ENCODE measurements around the gene SH3GL3.

The SH3GL3 gene

GRCh38 chr15:83569341-83569740 lies 122.2 kb downstream of the SH3GL3 start:
- no peak for DNase-seq (ENCODE audit: low read depth)

- no peak for DNase-seq (ENCODE audit: low read depth)
These were observed 123.6 kb downstream of the SH3GL3 start for GRCh38 chr15:83570756-83571155.

GRCh38 chr15:83571820-83572707 lies 124.9 kb downstream of the SH3GL3 start:
- DNase-seq (ENCODE audit: low read depth) = peak; percentile 21

GRCh38 chr15:83574345-83574744 lies 127.2 kb downstream of the SH3GL3 start:
- DNase-seq (ENCODE audit: low read depth) = no peak

- DNase-seq (ENCODE audit: low read depth) = no peak
These were observed 131.6 kb downstream of the SH3GL3 start for GRCh38 chr15:83578691-83579090.

- peak; percentile 38 for DNase-seq (ENCODE audit: low read depth)
These were observed 134.2 kb downstream of the SH3GL3 start for GRCh38 chr15:83581381-83581780.

- DNase-seq (ENCODE audit: low read depth) = peak; percentile 60
These were observed 135.2 kb downstream of the SH3GL3 start for GRCh38 chr15:83582381-83582780.

- DNase-seq (ENCODE audit: low read depth) = no peak
These were observed 138.6 kb downstream of the SH3GL3 start for GRCh38 chr15:83585601-83586335.

- DNase-seq (ENCODE audit: low read depth) = no peak
These were observed 139.9 kb downstream of the SH3GL3 start for GRCh38 chr15:83587091-83587490.

- no peak for DNase-seq (ENCODE audit: low read depth)
These were observed 141.3 kb downstream of the SH3GL3 start for GRCh38 chr15:83588441-83588840.

- DNase-seq (ENCODE audit: low read depth) = no peak
These were observed 145.4 kb downstream of the SH3GL3 start for GRCh38 chr15:83592370-83593040.

GRCh38 chr15:83595191-83595590 lies 148.1 kb downstream of the SH3GL3 start:
- DNase-seq (ENCODE audit: low read depth) = no peak

GRCh38 chr15:83598031-83598430 lies 150.9 kb downstream of the SH3GL3 start:
- no peak for DNase-seq (ENCODE audit: low read depth)

GRCh38 chr15:83602021-83602420 lies 154.9 kb downstream of the SH3GL3 start:
- DNase-seq (ENCODE audit: low read depth) = no peak

GRCh38 chr15:83604549-83604948 lies 157.4 kb downstream of the SH3GL3 start:
- no peak for DNase-seq (ENCODE audit: low read depth)

- no peak for DNase-seq (ENCODE audit: low read depth)
These were observed 158.2 kb downstream of the SH3GL3 start for GRCh38 chr15:83605111-83605945.

GRCh38 chr15:83610132-83610531 lies 163.0 kb downstream of the SH3GL3 start:
- DNase-seq (ENCODE audit: low read depth) = no peak

- no peak for DNase-seq (ENCODE audit: low read depth)
These were observed 164.0 kb downstream of the SH3GL3 start for GRCh38 chr15:83610901-83611685.

GRCh38 chr15:83612226-83612625 lies 165.1 kb downstream of the SH3GL3 start:
- no peak for DNase-seq (ENCODE audit: low read depth)

- DNase-seq (ENCODE audit: low read depth) = no peak
These were observed 165.9 kb downstream of the SH3GL3 start for GRCh38 chr15:83612898-83613635.
